IPS DF 4.7 (cell line): ENCODE results near the gene CCDC88A.
"Not testable (repeated sequence)": the region's sequence is repeated elsewhere in the genome, so short reads cannot be mapped to it uniquely, and the experiment has no call there.

Experiments used
- DNase-seq: peaks from one replicate; pipeline ENCODE4 v3.0.0-alpha.2; 2013; ENCODE audit warnings: low spot score; ENCODE audit errors: extremely low read depth

Gene CCDC88A

DNA sequence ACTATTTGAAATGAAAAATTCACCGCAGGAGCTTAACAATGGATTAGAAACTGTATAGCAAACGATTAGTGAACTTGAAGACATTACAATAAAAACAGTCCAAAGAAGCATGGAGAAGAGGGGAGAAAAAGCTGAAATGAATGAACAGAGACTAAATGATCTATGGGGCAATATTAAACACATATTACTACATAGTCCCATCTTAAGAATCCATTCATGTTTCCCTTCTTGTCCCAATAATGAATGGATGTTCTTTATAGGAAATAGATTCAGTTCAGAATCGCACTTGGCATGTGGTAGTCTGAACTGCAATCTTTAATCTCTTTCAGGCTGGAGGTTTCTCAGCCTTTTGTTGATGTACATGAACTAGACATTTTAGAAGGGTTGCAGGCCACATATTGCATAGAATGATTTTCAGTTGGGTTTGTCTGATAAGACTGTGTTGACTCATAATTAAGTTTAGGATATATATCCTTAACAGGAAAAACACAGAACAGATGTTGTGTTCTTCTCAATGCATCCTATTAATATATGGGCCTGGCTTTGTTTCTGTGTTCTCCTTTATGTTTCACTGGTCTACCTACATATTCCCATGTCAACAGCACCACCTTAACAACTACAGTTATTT lies 27.9 kb downstream of the CCDC88A start:
- DNase-seq = no peak

DNA sequence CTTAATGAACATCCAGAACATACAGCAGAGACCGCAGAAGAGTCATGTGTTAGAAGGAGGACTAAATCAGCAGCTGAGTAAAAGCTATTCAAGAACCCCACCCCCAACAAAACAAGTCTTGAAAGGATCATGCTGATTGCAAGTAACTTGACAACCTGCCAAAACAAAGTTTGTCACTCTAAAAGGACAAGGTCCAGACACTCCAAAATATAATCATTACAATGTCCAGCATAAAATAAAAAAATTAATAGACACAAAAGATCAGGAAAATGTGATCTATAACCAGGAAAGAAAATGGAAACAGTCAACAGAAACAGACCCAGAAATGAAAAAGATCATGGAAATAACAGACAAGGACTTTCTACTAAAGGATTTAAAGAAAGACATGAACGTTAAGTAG lies 28.5 kb downstream of the CCDC88A start:
- DNase-seq = no peak

- DNase-seq = not testable (repeated sequence)
Measured at GRCh38 chr2:55385516-55385915, 34.1 kb downstream of the CCDC88A start.

DNA sequence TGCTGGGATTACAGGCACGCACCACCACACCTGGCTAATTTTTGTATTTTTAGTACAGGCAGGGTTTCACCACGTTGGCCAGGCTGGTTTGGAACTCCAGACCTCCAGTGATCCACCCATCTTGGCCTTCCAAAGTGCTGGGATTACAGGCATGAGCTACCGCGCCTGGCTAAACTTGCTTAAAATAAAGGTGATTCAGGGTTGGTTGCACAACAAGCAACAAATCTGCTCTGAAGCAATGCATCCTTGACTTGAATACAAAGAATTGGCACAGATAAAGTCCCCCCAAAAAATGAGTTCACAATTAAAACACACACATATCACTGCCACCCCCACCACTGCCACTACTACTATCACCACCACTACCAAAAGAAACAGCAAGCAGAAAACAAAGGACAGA lies 34.9 kb downstream of the CCDC88A start:
- DNase-seq = no peak

DNA sequence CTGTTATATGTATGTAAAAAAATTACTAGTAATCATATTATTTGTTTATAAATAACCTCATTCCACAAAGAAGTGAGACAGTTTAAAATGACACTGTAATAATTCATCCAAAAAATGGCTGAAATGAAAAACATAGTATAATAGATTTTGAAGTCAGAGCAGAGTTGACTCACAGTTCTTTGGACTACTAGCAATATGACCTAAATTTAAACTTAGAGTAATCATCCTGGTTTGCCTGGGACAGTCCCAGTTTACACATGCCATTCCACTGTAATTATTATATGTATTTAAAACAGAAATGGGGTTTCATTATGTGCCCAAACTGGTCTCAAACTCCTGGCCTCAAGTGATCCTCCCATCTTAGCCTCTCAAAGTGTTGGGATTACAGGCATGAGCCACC lies 48.3 kb downstream of the CCDC88A start:
- DNase-seq = no peak

DNA sequence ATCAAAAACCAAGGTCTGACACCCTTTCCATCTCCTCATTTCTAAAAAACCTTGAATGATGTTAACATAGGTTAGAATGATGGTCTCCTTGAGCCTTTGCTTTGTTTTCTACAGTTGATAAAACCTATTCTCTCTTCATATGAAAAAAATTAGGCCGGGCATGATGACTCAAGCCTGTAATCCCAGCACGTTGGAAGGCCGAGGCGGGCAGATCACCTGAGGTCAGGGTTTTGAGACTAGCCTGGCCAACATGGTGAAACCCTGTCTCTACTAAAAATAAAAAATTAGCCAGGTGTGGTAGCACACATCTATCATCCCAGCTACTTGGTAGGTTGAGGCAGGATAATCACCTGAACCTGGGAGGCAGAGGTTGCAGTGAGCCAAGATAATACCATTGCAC lies 49.4 kb downstream of the CCDC88A start:
- DNase-seq = no peak

- no peak for DNase-seq
Measured at GRCh38 chr2:55365303-55365702, 54.4 kb downstream of the CCDC88A start.

DNA sequence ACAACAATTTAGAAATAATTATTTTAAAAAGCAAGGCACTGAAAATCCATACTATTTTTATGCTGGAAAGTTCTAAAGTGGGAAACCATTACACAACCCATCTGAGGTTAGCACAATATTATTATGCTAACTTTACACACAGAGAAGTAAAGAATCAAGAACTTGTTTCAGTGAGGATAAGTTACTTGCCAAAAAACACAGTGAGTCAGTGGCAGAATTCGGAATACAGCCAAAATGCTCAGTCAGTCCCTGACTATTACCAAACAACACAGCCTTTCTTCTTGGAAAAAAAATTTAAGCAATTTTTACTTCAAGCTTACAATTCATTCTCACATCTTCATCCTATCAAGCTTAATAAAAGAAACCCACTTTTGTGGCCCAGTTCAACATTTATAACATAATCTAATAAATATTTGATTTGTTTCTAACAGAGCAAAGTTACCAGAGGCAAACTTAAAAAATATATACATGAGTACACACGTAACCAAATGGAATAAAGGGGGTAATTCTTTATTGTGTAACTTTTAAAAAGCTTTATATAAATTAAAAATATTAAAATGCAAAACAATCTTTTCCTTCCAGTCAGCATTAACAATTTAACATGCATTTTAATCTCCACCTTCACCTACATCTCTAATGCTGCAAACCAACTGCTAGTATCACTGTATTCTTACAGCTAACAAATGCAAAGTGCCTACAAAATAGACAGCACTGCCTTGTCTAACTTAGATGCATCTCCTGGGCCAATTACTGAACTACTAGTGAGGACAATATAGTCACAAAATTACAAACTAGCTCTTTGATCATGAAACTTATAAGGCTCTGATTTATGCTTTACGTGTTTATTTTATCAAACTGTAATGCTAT lies 55.2 kb downstream of the CCDC88A start:
- DNase-seq = no peak

- no peak for DNase-seq
Measured at GRCh38 chr2:55363636-55364035, 56.0 kb downstream of the CCDC88A start.

- no peak for DNase-seq
Measured at GRCh38 chr2:55361465-55362189, 58.0 kb downstream of the CCDC88A start.

GRCh38 chr2:55358451-55358850 lies 61.2 kb downstream of the CCDC88A start:
- DNase-seq = no peak

DNA sequence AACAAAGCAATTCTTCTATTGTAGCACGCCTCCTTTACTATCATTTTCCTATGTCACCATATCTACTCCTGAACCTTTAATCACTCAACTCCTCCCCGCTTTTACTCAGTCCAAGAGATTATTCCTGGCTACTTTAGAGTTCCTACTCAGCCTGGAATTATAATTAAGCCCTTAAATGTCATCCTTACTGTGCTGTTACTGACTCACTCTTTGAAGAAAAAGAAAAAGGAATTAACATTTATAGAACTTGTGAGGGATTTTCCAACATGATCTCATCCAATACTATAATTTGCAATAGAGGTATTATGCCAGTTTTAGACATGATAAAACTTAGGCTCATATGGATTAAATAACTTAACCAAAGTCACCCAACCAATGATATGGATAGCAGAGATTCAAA lies 61.7 kb downstream of the CCDC88A start:
- no peak for DNase-seq

DNA sequence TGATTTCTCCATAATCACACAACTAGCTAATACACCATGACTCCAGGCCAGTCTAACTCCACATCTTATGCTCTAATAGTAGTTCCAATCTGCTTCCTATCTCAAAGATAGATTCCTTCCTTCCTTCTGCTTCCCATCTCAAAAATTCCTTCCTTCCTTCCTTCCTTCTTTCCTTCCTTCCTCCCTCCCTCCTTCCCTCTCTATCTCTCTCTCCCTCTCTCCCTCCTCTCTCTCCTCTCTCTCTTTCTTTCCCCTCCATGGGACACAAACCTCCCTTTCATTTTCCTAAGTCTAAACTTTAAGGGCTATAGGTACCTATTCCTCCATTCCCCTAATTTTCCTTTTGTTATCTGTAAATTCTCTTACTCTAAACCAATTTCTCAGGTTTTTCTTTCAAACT lies 62.5 kb downstream of the CCDC88A start:
- DNase-seq = no peak

- DNase-seq = not testable (repeated sequence)
Measured at GRCh38 chr2:55356136-55356535, 63.5 kb downstream of the CCDC88A start.

- no peak for DNase-seq
Measured at GRCh38 chr2:55355451-55355850, 64.2 kb downstream of the CCDC88A start.

- no peak for DNase-seq
Measured at GRCh38 chr2:55351672-55352071, 68.0 kb downstream of the CCDC88A start.

- DNase-seq = no peak
Measured at GRCh38 chr2:55345064-55345463, 74.6 kb downstream of the CCDC88A start.

DNA sequence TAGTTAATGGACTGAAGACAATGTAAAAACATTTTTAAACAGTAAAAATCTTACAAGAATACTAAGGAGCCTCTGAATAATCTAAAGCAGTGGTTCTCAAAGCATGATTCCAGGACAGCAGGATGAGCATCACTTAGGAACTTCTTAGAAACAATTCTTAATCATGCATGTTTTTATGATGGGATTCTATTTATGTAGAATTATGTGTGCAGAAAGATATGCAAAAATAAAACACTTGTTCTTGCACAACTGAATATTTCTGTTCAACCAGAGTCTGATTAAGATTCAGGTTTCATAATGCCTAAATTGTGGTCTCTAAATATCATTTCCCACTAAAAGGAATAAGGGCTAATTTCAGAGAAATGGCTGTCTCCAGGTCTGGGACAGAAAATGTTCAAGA lies 81.4 kb downstream of the CCDC88A start:
- no peak for DNase-seq

DNA sequence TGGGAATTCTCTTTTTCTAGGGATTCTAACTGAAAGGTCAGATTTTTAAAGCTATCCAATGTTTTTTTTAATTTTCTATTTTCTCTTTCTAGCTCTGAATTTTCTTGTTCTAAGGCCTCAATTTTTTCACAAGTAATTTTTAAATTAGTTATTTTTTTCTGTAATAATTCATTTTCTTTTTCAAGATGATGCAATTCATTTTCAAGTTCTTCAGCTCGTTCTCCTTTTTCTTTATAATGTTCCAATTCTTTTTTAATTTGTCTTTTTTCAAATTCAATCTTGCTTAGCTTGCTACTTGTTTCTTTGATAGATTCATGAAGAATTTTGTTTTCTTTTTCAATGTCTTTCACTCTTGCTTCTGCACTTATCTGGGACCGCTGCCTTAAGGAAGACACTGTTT lies 84.9 kb downstream of the CCDC88A start:
- no peak for DNase-seq

- DNase-seq = no peak
Measured at GRCh38 chr2:55330541-55331297, 88.9 kb downstream of the CCDC88A start.

DNA sequence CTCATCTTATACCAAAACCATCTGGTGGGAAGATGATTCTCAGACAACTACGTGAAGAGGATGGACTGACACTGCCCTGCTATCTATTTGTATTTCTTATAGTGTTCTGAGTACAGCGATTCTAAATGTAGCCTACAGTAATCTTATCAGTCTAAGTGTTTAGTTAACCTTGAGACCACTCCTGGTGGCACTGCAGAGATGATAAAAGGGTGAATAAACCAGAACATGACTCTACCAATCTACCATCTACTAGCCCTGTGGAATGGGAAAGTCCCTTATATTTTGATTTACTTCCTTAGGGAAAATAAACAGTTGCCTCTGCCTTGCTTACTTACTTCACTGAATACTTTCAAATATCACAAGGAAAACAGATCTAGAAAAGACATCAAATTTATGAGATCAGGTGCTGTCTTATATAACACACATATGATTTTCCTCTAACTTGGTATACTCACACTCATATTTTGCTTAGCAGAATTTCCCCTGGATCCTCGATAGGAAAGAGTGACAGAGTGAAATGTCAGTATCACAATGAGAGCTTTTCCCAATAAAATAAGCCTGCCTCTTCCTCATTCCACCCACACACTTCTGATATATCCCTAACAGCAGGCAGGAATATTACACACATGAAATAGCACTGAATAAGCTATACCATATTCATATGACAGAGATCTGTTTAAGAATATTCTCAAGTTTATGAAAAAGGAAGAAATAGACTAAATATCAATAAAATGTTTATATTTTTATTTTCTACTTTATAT lies 92.0 kb downstream of the CCDC88A start:
- no peak for DNase-seq
